ENCODE results near the gene TAGAP. TPM values are rescaled to one million over a fixed set of nuclear protein-coding genes. Genes with fewer than 3 reads are reported as not detected.
"Not testable (repeated sequence)": the region's sequence is repeated elsewhere in the genome, so short reads cannot be mapped to it uniquely, and the experiment has no call there.

Gene TAGAP
- total and polyA plus RNA-seq, 12 donors = 1.00 to 7.3 (median 3.1) TPM

DNA sequence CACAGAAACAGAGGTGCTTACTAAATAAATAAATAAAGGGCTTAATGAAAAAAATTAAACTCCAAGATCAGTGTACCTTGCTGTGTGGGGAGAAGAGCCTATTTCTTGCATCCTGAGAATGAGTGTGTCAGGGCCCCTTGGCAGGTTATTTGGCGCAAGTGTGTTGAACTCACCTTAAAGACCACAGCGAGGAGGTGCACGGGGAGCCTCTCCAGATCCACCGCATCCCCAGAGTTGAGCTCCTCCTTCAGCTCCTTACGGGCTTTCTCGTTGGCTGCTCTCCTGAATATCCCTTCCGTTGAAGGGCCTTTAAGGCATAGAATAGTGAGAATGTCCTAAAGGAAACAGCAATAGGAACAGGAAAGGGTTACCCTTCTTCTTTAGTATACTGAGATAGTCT, 3.6 kb downstream of the TAGAP start:
- no peaks in the 10 kb centered on the region for H3K36me3 ChIP-seq (replicated peaks in 1 of 2)
- H3K4me3 ChIP-seq = no peak overlapping the region
- WGBS, 4 donors = 90 to 95% (median 92%) methylated on average over 7 of the region's 7 CpGs

DNA sequence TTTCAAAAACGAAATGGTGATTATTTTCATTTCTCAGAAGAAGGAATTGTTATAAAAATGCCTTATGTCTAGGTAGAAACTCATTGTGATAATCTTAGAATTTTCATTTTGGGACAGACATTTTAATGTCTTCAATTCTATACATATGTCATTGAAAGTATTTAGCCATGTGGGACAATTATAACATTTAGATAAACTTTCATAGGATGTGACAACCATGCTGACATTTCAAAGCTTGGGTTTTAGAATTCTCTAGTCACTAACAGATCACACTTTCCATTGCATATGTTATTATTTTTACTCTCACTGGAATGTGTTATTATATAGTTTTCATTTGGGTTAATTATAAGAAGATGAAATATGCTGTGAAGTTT, 4.9 kb downstream of the TAGAP start:
- H3K36me3 ChIP-seq (replicated peaks in 1 of 2) = no peaks in the 10 kb centered on the region
- H3K4me3 ChIP-seq = no peak overlapping the region
- TF ChIP-seq CTCF (IDR thresholded peaks at IDR 0.05) (no peak), POLR2A (IDR thresholded peaks at IDR 0.05) (no peak)
- WGBS, 4 donors = 59 to 79% (median 69%) methylated on average over 1 of the region's 1 CpG
- H3K4me1 ChIP-seq (replicated peaks in 1 of 2) = peaks cover 0 to 6% of the 10 kb centered on the region in 2 donors
- H3K27me3 ChIP-seq = no peaks in the 10 kb centered on the region
- H3K27ac ChIP-seq = peak overlapping the region in 2 of 5 donors; percentile 56 to 67
- intact Hi-C loops (cut with DNase I) = loop anchor here (5.0 to 10.0 kb wide), 3 partner anchors 67 to 95 kb away; no protein-coding TSS in a partner anchor
- no peaks in the 10 kb centered on the region for H3K9me3 ChIP-seq (replicated peaks in 1 of 3)
- no peak for DNase-seq

More for the DNA sequence above, 3.6 kb downstream of the TAGAP start:
- no peaks in the 10 kb centered on the region for H3K9me3 ChIP-seq (replicated peaks in 1 of 3)
- peaks cover 0 to 6% of the 10 kb centered on the region in 2 donors for H3K4me1 ChIP-seq (replicated peaks in 1 of 2)
- no peaks in the 10 kb centered on the region for H3K27me3 ChIP-seq
- TF ChIP-seq CTCF (IDR thresholded peaks at IDR 0.05) = no peak
- TF ChIP-seq POLR2A (IDR thresholded peaks at IDR 0.05) = no peak
- no peak for DNase-seq
- intact Hi-C loops (cut with DNase I) = loop anchor here (5.0 to 10.0 kb wide), 3 partner anchors 66 to 94 kb away; no protein-coding TSS in a partner anchor
- H3K27ac ChIP-seq = no peak overlapping the region

DNA sequence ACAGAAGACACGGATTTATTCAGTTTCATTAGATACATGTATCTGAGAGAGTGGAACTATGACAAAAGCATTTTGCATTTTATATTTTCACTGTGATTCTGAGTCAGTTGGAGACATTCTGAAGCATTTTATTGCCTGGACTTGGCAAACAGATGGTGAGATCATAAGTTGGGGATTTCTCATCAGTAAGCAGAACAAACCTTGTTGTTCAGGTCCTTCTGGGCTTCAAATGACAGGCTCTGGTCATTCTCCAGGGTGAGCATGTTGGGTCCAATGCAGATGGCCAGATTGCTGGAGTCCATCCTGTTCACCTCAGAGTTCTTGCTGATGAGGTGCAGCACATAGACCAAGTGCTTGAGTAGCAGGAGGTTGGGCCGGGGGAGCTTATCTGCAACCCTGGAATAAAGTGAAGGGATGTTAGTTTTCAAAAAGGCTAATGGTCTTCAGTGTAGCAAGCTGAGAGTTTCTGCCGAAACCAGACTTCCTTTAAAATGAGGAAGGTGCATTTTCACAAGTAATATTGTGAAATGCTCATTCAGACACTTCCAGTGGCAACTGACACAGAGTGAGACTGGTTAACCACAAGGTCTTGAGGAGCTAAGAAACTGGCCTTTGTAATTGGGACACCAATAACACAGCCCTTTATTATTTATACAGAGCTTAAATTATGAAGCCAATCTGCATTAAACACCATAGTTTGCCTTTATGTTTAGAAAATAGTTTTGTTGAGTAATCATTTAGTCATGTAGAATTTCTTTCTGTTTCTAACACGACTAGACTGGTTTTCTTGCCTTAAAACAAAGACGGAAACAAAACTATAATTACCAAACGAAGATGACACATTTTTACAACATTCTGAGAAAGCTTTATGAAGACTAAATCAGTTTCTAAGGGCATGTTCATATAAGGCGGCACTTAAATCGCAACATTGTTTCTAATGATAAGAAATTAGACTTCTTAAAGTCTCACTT, 5.6 kb downstream of the TAGAP start:
- TF ChIP-seq POLR2A (IDR thresholded peaks at IDR 0.05) (no peak), CTCF (IDR thresholded peaks at IDR 0.05) (no peak)
- no peaks in the 10 kb centered on the region for H3K9me3 ChIP-seq (replicated peaks in 1 of 3)
- H3K4me1 ChIP-seq (replicated peaks in 1 of 2) = peaks cover 0 to 6% of the 10 kb centered on the region in 2 donors
- H3K36me3 ChIP-seq (replicated peaks in 1 of 2) = no peaks in the 10 kb centered on the region
- no peak overlapping the region for H3K4me3 ChIP-seq
- intact Hi-C loops (cut with DNase I) = no loop called here
- H3K27ac ChIP-seq = peak overlapping the region in 3 of 5 donors; percentile 2 to 79 (median 67)
- WGBS, 4 donors = 72 to 86% (median 73%) methylated on average over 8 of the region's 8 CpGs
- H3K27me3 ChIP-seq = no peaks in the 10 kb centered on the region
- peak in 1 of 7 donors; percentile 10 for DNase-seq

DNA sequence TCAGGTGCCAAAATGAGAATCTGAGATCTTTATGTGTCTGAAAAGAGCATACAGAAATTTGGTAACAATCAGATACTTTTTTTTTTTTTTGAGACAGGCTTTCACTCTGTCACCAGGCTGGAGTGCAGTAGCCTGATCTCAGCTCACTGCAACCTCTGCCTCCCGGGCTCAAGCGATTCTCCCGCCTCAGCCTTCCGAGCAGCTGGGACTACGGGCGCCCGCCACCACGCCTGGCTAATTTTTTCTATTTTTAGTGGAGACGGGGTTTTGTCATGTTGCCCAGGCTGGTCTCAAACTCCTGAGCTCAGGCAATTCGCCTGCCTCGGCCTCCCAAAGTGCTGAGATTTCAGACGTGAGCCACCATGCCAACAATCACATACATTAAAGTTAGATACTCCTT, 6.5 kb downstream of the TAGAP start:
- peak overlapping the region in 3 of 5 donors; percentile 2 to 67 (median 44) for H3K27ac ChIP-seq
- H3K9me3 ChIP-seq (replicated peaks in 1 of 3); H3K27me3 ChIP-seq; H3K36me3 ChIP-seq (replicated peaks in 1 of 2); H3K4me1 ChIP-seq (replicated peaks in 1 of 2); DNase-seq; intact Hi-C loops (cut with DNase I); H3K4me3 ChIP-seq: not testable (repeated sequence)
- 77 to 85% (median 82%) methylated on average over 12 of the region's 12 CpGs for WGBS, 4 donors

All from adrenal gland (tissue), 12 donors.